ENCODE measurements around the gene HS6ST3.
"Not testable (repeated sequence)": the region's sequence is repeated elsewhere in the genome, so short reads cannot be mapped to it uniquely, and the experiment has no call there.

Gene HS6ST3

DNA sequence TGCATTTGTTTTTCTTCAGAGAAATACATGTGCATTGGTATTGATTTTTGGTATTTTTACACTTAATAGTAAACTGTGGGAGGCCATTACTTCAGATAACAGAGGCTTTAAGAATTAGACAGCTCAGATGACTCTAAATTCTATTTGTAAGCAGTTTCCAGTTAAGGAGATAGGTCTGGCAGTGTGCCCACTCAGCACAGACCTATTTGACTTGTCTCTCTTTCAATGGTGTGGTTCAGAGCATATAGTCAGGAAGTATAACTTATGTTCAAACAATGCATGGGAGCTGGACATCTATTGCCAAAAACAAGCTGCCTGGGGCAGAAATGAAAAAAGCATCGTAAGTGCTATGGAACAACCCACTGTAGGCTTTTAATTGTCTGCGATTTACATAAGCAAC, 370.7 kb downstream of the HS6ST3 start:
- ATAC-seq: no peak

DNA sequence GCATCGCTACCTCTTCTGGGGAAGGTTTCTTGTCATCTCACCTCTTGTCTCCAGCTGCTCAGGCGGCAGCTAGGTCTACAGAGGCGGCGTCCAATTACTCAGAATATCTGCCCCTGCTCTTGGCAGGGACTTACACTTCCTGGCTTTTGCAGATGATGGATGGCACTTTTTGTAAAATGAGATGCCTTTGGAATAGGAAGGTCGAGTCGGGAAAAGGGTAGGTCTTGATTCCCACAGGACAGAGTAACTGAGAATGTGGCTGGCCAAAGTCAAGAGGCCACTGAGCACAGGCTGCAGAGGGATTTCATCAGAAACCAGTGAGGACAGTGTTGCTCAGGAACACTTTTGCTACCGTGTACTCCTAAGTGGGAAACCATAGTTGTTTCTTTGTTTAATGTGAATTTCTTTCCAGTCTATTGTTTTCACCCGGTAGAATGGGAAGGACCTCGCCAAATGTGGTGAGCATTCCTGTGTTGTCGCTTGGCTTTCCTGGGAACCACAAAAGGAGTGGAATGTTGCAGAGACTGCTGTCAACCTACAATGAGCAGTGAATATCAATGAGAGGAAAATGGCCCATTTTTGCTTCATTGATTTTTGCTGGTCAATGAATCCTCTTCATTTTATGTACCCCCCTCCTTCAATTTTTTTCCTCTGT, 383.7 kb downstream of the HS6ST3 start:
- ATAC-seq: no peak

DNA sequence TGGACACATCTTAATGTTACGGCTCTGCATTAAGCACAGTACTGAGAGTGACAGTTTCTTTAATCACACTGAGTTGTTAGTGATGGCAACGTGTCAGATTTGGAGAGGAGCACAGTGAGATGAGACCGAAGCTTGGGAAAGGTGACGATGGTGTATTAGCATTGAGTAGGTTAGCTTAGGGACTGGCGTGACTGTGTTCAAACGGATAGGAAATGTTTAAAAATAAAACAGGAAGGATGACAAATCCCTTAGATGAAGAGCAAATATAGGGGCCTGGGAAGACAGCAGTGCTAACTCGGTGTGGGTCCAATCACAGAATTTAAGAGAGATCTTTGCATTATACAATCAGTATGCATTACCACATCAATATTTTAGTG, 384.3 kb downstream of the HS6ST3 start:
- no peak for ATAC-seq

DNA sequence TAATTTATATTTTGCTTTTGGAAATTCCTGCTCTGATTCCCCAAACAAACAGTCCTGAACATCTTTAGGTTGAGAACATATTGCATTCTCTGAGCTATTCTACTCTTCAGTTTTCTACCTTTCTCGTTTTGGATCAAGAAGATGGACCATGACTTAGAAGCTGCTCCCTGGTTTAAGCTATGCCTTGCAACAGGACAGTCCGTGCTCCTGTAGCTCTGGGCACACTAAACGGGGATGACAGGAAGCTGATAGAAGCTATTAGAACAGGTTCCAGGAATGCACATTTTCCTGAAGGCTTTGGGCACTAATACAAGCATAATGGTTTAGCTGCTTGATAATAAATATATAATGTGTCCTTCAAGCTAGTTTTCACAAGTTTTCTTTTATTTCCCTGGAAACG, 385.2 kb downstream of the HS6ST3 start:
- no peak for ATAC-seq

DNA sequence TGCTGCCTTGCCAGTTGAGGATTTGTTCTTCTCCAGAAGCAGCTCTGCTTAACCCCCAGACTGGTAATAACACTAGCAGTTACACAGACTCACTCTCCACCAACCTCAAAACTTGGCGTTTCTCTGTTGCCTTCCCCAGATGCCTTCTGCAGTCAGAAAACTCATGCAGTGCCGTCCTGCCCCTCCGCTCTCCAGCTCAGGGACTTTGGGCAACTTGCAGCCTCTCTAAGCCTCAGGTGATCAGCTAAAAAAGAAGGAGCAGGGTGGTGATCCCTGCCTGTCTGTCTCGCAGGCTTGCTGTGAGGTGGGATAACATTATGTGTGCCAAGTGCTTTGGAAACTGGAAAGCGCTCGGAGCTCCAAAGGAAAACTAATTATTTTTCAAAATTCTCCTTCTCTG, 391.6 kb downstream of the HS6ST3 start:
- no peak for ATAC-seq

DNA sequence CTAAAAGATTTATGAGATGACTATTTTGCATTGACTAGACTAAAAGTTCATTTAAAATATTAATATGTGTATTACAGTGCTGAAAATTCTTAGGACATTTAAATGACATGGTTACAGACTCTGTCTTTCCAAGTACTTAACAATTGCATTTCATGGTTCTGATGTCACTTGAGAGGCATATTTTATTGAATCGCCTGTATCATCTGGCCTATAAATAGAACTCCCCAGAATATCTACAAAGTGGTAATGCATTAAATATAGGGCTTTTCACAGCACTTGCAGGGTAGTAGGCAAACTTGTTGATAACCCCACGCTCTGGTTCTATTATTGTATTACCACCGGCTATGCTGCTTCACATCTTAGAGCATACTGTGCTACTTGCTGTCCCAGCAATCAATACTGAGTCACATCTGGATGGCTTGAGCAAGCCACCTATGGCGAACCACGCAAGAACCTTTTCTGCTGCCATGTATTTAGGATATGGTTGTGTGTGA, 400.6 kb downstream of the HS6ST3 start:
- no peak for ATAC-seq

DNA sequence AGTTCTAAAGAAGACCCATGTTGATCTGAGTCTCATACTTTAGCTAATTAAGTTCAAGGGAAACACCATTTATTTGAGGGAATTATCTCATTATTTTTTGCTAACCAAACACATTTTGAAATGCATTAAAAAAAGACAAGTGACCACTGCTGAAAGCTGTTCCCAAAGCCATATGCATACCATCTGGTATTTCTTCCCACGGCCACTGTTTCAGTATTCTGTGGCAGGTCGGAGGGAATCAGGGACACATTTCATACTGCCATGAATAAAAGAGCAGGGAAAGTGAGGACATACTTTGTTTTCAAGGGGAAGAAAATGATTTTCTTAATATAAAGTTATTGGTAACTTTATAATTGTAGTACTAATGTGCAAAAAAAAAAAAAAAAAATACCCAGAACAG, 401.2 kb downstream of the HS6ST3 start:
- no peak for ATAC-seq

DNA sequence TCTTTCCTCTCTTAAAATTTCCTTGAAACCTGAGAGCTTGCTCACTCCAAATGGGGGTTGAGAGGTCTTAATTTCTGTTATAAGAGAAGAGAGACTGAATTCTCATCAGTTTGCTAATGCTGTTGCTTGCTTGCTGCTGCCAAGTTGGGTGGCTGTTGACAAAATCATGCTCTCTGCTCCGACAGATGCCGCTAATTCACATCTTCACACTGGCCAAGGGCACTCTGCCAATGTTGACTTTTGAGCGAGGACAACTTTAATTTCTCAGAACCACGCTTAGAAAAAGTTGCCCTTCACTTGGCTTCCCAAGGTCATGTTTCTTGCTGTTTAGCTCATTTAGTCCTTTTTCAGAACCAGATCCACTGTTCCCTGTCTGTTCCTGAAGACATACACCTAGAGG, 402.9 kb downstream of the HS6ST3 start:
- ATAC-seq: no peak

DNA sequence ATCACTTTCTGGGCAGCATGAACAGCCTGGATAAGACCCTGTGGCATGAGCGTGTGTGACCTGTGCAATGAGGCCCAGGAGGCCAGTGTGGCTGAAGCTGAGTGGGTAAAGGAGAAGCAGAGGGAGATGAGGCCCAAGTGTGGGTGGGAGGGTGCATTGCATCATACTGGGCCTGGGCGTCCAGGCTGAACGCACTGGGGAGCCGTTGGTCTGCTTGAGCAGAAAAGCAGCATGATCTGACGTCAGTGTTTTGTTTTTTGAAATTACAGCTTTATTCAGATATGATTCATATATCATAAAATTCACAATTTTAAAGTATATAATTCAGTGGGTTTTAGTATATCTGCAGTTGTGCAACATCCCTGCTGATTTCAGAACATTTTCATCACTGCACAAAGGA, 409.7 kb downstream of the HS6ST3 start:
- no peak for ATAC-seq

DNA sequence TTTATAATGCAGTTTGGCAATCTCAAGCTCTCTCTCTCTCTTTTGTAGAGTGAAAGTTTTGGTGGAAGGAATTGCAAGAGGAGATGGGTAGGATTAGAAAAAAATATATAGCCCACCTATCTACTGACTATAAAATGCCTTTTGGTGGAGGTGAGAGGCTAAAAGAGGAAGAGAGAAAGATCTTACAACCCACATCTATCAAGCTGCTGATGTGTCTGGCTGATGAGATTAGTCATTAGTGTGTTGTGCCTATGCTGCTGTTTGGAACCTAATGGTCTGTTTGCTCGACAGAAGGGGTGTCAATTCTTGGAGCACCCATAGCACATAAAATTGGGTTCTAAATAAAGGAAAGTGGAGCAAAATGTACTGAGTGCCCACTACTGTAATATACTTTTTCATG, 411.0 kb downstream of the HS6ST3 start:
- no peak for ATAC-seq

DNA sequence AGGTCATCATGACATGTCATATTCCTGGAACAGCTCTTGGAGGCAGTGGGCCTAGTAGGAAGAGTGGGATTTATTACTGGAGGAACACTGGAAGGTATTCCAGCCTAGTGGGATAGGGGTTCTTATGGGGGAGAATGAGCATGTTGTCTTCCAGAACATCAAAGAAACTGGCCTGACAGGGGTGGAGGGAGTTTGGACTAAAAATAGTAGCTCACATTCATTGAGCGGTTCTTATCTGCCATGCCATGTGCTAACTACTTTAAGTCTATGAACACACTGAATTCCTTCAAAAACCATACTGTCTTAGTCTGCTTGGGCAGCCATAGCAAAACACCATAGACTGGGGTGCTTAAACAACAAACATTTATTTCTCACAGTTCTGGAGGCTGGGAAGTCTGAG, 413.6 kb downstream of the HS6ST3 start:
- no peak for ATAC-seq

DNA sequence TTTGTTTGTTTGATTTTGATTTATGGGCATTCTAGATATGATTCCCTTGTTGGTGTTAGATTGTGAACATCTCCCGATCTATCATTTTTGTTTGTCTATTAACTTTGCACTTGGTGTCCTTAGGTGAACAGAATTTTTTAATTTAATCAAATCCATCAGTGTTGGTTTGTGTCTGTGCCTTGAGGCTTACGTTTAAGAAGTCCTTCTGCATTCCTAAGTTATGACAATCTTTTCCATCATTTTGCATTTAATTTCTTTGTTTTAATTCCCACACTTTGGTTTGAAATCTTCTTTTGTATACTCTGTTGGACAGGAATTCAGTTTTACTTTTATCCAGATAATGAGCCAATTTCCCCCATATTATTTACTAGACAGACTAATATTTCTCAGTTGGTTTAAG, 421.7 kb downstream of the HS6ST3 start:
- no peak for ATAC-seq

DNA sequence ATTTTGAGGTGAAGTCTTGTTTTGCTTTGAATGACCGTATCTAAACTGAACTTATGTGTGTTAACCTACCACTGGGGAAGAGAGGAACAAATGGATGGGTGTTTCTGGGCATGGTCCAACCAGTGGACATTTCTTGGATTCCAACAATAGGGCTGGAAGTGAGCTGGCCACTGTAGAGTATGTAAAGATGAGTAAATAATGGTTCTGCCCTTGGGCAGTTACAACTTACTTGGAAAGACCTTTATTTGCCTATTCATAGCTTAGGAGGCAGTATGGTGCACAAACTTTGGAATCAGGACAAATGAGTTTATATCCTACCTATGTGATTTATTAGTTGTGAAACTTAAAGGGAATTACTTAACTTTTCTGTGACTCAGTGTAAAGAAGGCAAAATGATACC, 429.5 kb downstream of the HS6ST3 start:
- ATAC-seq: no peak

DNA sequence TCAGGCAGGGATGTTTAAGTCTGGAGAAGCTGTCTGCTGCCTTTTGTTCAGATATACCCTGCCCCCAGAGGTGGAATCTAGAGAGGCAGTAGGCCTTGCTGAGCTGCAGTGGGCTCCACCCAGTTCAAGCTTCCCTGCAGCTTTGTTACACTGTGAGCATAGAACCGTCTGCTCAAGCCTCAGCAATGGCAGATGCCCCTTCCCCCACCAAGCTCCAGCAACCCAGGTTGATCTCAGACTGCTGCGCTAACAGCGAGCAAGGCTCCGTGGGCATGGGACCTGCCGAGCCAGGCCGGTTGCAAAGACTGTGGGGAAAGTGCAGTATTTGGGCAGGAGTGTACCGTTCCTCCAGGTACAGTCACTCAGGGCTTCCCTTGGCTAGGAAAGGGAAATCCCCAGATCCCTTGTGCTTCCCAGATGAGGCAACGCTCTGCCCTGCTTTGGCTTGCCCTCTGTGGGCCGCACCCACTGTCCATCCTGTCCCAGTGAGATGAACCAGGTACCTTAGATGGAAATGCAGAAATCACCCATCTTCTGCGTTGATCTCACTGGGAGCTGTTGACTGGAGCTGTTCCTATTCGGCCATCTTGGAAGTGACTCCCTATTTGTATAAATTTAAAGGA, 434.6 kb downstream of the HS6ST3 start:
- ATAC-seq: not testable (repeated sequence)

DNA sequence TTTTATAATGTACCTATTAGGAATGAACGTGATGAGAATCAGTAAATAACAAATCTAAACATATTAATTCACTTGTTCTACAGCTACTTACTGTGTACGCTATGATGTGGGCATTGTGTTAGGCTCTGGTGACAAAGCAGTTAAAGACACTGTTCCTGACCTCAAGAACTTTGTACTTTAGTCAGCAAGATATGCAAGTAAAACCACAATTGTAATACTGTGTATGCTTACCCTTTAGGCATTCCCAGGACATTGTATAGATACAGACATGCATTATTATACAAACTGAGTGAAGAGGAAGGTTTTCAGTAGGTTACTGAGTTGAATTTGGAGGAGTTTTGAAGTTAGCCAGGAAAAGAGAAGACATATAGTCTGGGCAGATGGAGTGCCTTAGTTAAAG, 435.8 kb downstream of the HS6ST3 start:
- no peak for ATAC-seq

DNA sequence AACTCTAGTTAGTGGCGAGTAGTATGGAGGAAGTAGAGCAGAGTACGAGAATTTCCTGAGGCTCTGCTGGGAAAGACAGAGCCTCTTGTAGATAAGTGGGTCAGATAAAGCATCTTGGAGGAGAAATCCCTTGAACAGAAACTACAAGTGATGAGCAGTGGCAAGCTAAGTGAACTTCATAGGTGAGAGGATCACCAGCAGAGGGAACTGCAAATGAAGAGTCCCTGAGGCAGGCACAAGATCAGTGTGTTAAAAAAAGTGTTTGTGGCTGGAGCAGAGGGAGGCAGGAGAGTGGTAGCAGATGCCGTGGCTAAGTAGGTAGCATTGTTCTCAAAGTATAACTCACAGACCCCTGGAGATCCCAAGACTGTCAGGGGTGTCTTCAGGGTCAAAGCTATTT, 437.6 kb downstream of the HS6ST3 start:
- ATAC-seq: no peak

DNA sequence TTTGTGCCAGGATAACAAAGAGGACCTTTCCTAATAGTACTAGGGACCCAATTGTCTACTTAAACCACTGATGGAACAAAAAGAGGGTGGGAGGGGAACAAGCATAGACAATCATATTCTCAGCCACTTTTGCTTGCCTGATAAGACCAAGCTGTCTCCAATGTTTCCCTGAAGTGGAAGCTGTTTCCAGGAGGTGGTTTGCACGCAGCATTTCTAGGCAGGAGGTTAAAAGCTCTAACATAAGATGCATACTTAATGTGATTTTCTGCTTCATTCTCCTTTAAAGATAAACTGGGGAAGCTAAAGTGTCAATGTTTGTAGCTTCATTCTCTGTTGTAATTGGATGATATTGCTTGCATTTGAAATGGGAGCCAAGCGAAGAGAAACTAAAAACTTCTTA, 442.9 kb downstream of the HS6ST3 start:
- no peak for ATAC-seq

DNA sequence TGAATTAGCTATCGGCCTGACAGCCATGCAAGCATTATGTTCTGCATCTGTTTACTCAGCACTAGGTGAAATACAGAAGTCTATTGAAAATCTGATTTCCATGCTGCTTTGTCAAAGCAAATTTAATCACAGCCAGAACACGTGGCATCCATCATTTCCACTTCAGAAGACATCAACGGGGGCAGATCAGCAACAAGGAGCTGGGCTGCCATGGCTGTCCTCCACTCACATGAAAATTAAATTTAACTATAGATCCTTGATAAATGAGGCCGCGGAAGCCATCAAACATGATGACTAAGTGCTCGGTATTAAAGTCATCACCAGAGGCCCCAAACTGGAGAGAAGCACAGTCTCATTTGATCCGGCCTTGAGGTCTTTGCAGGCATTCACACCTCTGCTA, 443.5 kb downstream of the HS6ST3 start:
- ATAC-seq: no peak

DNA sequence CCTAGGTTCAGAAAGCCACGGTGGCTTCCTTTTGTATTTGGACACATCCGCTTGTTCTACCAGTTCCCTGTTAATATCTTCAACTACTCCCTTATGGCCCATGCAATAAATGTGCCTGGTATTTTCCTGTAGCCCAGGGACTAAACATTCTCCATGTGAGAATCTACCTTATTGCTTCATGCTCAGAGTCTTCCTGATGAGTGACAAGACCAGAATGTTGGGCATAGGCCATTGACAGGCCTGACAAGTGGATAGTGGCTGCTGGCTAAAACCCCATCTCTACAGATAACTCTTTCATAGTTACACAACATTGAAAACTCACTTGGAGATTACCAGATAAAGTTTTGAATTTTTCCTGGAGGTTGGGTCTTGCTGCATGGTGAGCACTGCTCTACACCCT, 449.9 kb downstream of the HS6ST3 start:
- ATAC-seq: no peak

DNA sequence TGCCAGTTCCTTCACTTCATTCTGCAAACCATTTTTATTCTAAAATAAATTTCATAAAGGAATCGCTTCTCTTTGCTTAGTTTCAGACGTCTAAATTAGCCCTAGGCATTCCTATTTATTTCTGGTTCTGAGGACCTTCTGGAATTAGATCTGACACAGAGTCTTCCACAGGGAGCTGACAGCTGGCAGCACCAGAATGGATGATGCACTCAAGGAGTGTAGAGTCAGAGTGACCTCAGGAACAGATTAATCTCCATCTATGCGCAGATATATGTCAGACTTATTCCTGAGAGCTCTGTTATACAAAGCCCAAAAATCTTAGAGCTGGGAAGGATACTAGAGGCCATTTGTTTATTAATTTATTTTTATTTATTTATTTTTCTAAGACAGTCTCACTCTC, 450.8 kb downstream of the HS6ST3 start:
- no peak for ATAC-seq

DNA sequence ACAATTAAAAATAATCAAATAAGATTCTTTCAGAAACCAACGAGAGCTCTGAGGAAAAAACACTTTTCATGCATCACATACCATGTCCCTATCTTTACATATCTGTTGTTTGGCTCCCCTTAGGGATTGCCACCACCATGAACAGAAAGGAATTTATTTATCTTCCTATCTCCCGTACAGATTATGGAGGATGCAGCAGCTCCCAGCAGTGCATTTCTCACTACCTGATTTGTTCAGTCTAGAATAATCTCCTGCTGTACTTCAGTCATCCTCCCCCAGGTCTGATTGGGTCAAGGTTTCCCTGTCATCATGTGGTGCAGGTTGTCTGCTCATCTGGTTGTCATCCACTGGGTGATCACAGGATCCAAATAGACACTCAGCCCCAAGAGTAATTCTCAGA, 453.1 kb downstream of the HS6ST3 start:
- ATAC-seq: no peak

DNA sequence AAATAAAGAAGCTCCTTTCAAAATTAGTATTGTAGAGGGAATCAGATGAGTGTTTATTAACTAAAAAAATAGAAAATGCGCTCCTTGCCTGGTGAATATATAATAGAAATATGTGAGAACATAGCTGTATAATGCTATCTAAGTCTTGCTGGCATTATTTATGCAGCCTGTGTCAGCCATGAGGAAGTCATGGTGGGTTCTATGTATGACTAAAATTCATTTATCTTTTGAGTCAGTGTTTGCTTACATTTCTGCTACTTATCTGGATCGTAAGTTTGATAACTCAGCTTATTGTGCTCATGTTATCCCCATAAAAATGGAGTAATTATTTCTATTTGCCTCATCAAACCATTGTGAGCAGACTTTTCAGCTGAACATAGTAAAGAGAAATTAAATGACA, 455.1 kb downstream of the HS6ST3 start:
- no peak for ATAC-seq

DNA sequence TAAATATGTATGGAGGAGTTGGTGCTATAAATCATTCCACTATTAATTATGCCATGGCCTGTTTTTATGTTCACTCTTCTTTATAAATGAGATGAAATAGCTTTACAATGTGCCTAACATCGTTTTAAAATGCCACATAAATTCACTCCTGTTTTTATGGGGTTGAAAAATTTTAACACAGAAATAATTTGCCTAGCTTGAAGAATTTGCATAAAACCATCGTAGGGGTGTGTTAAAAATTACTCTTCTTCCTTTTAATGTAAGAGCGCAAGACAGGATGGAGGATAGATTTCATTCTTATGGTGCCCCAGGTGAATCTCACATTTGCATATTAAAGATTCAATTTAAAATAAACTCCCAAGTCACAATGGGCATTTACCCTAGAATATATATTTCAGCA, 456.6 kb downstream of the HS6ST3 start:
- ATAC-seq: no peak

DNA sequence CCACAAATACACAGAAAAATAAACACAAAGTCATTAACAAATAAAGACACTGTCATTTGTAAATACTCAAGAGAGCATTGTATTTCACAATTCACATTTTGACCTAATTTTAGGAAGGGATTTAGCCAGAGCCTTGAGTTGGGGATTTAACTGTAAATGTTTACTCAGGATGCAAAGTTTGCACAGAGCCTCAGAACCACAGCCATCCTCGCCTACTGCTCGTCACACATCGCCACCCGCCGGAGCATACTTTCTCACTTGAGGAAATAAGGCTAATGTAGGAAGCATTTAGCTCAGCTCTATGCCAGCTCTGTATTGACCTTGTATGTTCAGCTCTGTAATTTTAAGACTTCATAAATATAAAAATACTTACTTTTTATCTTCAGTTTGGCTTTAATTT, 461.6 kb downstream of the HS6ST3 start:
- ATAC-seq: no peak

DNA sequence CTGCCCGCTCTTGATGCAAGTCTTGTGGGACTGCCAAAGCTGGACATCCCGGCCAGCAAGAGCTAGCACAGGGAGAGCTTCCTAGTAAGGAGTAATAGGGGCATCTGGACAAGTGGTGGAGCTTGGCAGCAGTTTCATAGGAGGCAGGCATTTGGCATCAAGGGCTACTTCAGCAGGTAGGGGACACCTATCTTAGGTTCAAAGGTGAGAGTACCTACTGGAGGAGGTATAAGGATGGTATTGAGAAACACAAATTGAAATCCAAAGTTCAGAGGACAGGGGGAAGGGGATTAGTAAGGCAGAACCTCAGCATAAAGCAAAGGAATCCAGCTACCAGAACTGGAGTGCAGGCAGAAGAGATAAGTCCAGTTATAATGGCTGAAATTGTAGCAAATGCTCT, 462.7 kb downstream of the HS6ST3 start:
- ATAC-seq: no peak
